NCI-H128 (cell line): ENCODE data around the gene IQCK.
"Not testable (repeated sequence)": the region's sequence is repeated elsewhere in the genome, so short reads cannot be mapped to it uniquely, and the experiment has no call there.

ENCODE experiments used
- DNase-seq: peaks from one replicate; lab custom pipeline; 2025; ENCODE audit not compliant: unreplicated experiment; lab: John Stamatoyannopoulos, UW

Gene IQCK

GRCh38 chr16:19801369-19801768 is 83.3 kb downstream of the IQCK start:
- DNase-seq, result not testable (repeated sequence)

- not testable (repeated sequence) for DNase-seq
These were observed 83.8 kb downstream of the IQCK start for GRCh38 chr16:19801824-19802223.

GRCh38 chr16:19802612-19803011 is 84.5 kb downstream of the IQCK start:
- no peak for DNase-seq

GRCh38 chr16:19804538-19805323 is 86.7 kb downstream of the IQCK start:
- peak; percentile 53 for DNase-seq

- no peak for DNase-seq
These were observed 87.5 kb downstream of the IQCK start for GRCh38 chr16:19805459-19806162.

- no peak for DNase-seq
These were observed 90.1 kb downstream of the IQCK start for GRCh38 chr16:19808061-19808641.

- no peak for DNase-seq
These were observed 91.1 kb downstream of the IQCK start for GRCh38 chr16:19809121-19809635.

- no peak for DNase-seq
These were observed 91.6 kb downstream of the IQCK start for GRCh38 chr16:19809693-19810092.

GRCh38 chr16:19810817-19811731 is 93.0 kb downstream of the IQCK start:
- no peak for DNase-seq

GRCh38 chr16:19812986-19813385 is 94.9 kb downstream of the IQCK start:
- no peak for DNase-seq

GRCh38 chr16:19815418-19815817 is 97.3 kb downstream of the IQCK start:
- no peak for DNase-seq

GRCh38 chr16:19817122-19817521 is 99.1 kb downstream of the IQCK start:
- DNase-seq, result no peak

GRCh38 chr16:19817875-19818274 is 99.8 kb downstream of the IQCK start:
- no peak for DNase-seq

- no peak for DNase-seq
These were observed 104.5 kb downstream of the IQCK start for GRCh38 chr16:19822533-19822932.

GRCh38 chr16:19823322-19823721 is 105.3 kb downstream of the IQCK start:
- no peak for DNase-seq

GRCh38 chr16:19824216-19824615 is 106.1 kb downstream of the IQCK start:
- DNase-seq, result no peak

- no peak for DNase-seq
These were observed 112.0 kb downstream of the IQCK start for GRCh38 chr16:19829844-19830692.

GRCh38 chr16:19830902-19831560 is 113.0 kb downstream of the IQCK start:
- DNase-seq, result no peak

GRCh38 chr16:19831678-19832077 is 113.6 kb downstream of the IQCK start:
- no peak for DNase-seq
